HEK293 (cell line): ENCODE measurements around the gene CYREN.

Source experiments
- CTCF ChIA-PET: fragments of 350-600 bp; formaldehyde crosslinking; extraction: SDS; loops from one replicate; lab custom pipeline; 2021; ENCODE audit warnings: antibody characterized with exemption; lab: Yijun Ruan, JAX
- POLR2A ChIA-PET: fragments of 300-600 bp; formaldehyde crosslinking; extraction: SDS; loops from one replicate; lab custom pipeline; 2020; ENCODE audit warnings: antibody characterized with exemption, inconsistent platforms; lab: Yijun Ruan, JAX
- H3K27ac ChIP-seq: fragments of 200-500 bp; sonication (Bioruptor generic); 2 replicates; pipeline ENCODE4 v1.5.1; 2014; ENCODE audit warnings: low read depth, low read length, control low read depth, inconsistent platforms; ENCODE audit errors: extremely low read depth
- H3K36me3 ChIP-seq, 2 experiments: fragments of 200-500 bp in 1 of 2; sonication (Bioruptor generic) in 1 of 2; 1 replicate in 1 of 2; 2 replicates in 1 of 2; pipeline ENCODE4 v1.5.1; 2014 to 2017; ENCODE audit warnings: inconsistent platforms in 2 of 2, low read length in 2 of 2; ENCODE audit not compliant: control insufficient read depth in 2 of 2, insufficient read depth in 1 of 2
- H3K4me1 ChIP-seq: fragments of 200-500 bp; sonication (Bioruptor generic); 2 replicates; pipeline ENCODE4 v1.5.1; 2014; ENCODE audit warnings: mild to moderate bottlenecking, low read length, inconsistent platforms; ENCODE audit not compliant: control insufficient read depth, insufficient read depth
- H3K4me3 ChIP-seq: 2 replicates; pipeline ENCODE4 v1.5.1; 2011; ENCODE audit warnings: low read depth, mild to moderate bottlenecking, control low read depth, low read length, moderate library complexity
- H3K9me3 ChIP-seq: fragments of 200-500 bp; sonication (Bioruptor generic); 2 replicates; pipeline ENCODE4 v1.5.1; 2014; ENCODE audit warnings: low read depth, low read length, inconsistent platforms; ENCODE audit not compliant: control insufficient read depth, insufficient read depth
- CTCF ChIP-seq: fragments of 450-650 bp; formaldehyde crosslinking; IDR thresholded peaks from 2 replicates; pipeline ENCODE4 v1.5.1; 2016; ENCODE audit warnings: missing biosample characterization, missing genetic modification characterization
- KLF16 ChIP-seq: fragments of 450-650 bp; formaldehyde crosslinking; IDR thresholded peaks from 2 replicates; pipeline ENCODE4 v1.5.1; 2017; ENCODE audit warnings: missing biosample characterization, missing genetic modification characterization
- PRDM4 ChIP-seq: fragments of 450-650 bp; formaldehyde crosslinking; IDR thresholded peaks from 2 replicates; pipeline ENCODE4 v1.5.1; 2017; ENCODE audit warnings: missing biosample characterization, missing genetic modification characterization
- REST ChIP-seq: fragments of 450-650 bp; formaldehyde crosslinking; IDR thresholded peaks from 2 replicates; pipeline ENCODE4 v1.5.1; 2016; ENCODE audit warnings: missing biosample characterization, missing genetic modification characterization
- SP2 ChIP-seq: fragments of 450-650 bp; formaldehyde crosslinking; IDR thresholded peaks from 2 replicates; pipeline ENCODE4 v1.5.1; 2016; ENCODE audit warnings: missing biosample characterization, missing genetic modification characterization
- SP3 ChIP-seq: fragments of 450-650 bp; formaldehyde crosslinking; IDR thresholded peaks from 2 replicates; pipeline ENCODE4 v1.5.1; 2016; ENCODE audit warnings: missing biosample characterization, missing genetic modification characterization
- ZEB2 ChIP-seq: fragments of 450-650 bp; formaldehyde crosslinking; IDR thresholded peaks from 2 replicates; pipeline ENCODE4 v1.5.1; 2016; ENCODE audit warnings: missing biosample characterization, missing genetic modification characterization
- ZNF112 ChIP-seq: fragments of 450-650 bp; formaldehyde crosslinking; IDR thresholded peaks from 2 replicates; pipeline ENCODE4 v1.5.0; 2017; ENCODE audit warnings: missing biosample characterization, missing genetic modification characterization
- ZNF169 ChIP-seq: fragments of 450-650 bp; formaldehyde crosslinking; IDR thresholded peaks from 2 replicates; pipeline ENCODE4 v1.5.1; 2016; ENCODE audit warnings: missing biosample characterization, missing genetic modification characterization
- ZNF223 ChIP-seq: fragments of 450-650 bp; formaldehyde crosslinking; IDR thresholded peaks from 2 replicates; pipeline ENCODE4 v1.5.1; 2016; ENCODE audit warnings: missing biosample characterization, missing genetic modification characterization
- ZNF280C ChIP-seq: fragments of 450-650 bp; formaldehyde crosslinking; IDR thresholded peaks from 2 replicates; pipeline ENCODE4 v1.5.1; 2016; ENCODE audit warnings: missing biosample characterization, missing genetic modification characterization
- ZNF302 ChIP-seq: fragments of 450-650 bp; formaldehyde crosslinking; IDR thresholded peaks from 2 replicates; pipeline ENCODE4 v1.5.1; 2016; ENCODE audit warnings: missing biosample characterization, missing genetic modification characterization, low read depth
- ZNF311 ChIP-seq: fragments of 450-650 bp; formaldehyde crosslinking; IDR thresholded peaks from 2 replicates; pipeline ENCODE4 v1.5.1; 2017; ENCODE audit warnings: missing biosample characterization, missing genetic modification characterization, borderline replicate concordance
- ZNF394 ChIP-seq: fragments of 450-650 bp; formaldehyde crosslinking; IDR thresholded peaks from 2 replicates; pipeline ENCODE4 v1.5.1; 2016; ENCODE audit warnings: missing biosample characterization, missing genetic modification characterization, mild to moderate bottlenecking, moderate library complexity, borderline replicate concordance
- ZNF48 ChIP-seq: fragments of 450-650 bp; formaldehyde crosslinking; IDR thresholded peaks from 2 replicates; pipeline ENCODE4 v1.5.1; 2016; ENCODE audit warnings: missing biosample characterization, missing genetic modification characterization
- ZNF488 ChIP-seq: fragments of 450-650 bp; formaldehyde crosslinking; IDR thresholded peaks from 2 replicates; pipeline ENCODE4 v1.5.1; 2016; ENCODE audit warnings: missing biosample characterization, missing genetic modification characterization
- ZNF501 ChIP-seq: fragments of 450-650 bp; formaldehyde crosslinking; IDR thresholded peaks from 2 replicates; pipeline ENCODE4 v1.5.1; 2016; ENCODE audit warnings: missing biosample characterization, missing genetic modification characterization
- ZNF510 ChIP-seq: fragments of 450-650 bp; formaldehyde crosslinking; IDR thresholded peaks from 2 replicates; pipeline ENCODE4 v1.5.1; 2018; ENCODE audit warnings: mild to moderate bottlenecking, missing genetic modification characterization, missing biosample characterization; ENCODE audit not compliant: insufficient replicate concordance
- ZNF513 ChIP-seq: fragments of 450-650 bp; IDR thresholded peaks from 2 replicates; pipeline ENCODE4 v1.5.1; 2018; ENCODE audit warnings: missing biosample characterization, missing genetic modification characterization
- ZNF558 ChIP-seq: fragments of 450-650 bp; formaldehyde crosslinking; IDR thresholded peaks from 2 replicates; pipeline ENCODE4 v1.5.1; 2016; ENCODE audit warnings: missing biosample characterization, missing genetic modification characterization
- ZNF664 ChIP-seq: fragments of 450-650 bp; formaldehyde crosslinking; IDR thresholded peaks from 2 replicates; pipeline ENCODE4 v1.5.1; 2016; ENCODE audit warnings: missing biosample characterization, missing genetic modification characterization
- ZSCAN18 ChIP-seq: fragments of 450-650 bp; formaldehyde crosslinking; IDR thresholded peaks from 2 replicates; pipeline ENCODE4 v1.5.1; 2016; ENCODE audit warnings: missing biosample characterization, missing genetic modification characterization

The CYREN gene

GRCh38 chr7:135200821-135201331, 30.4 kb upstream of the CYREN start:
- POLR2A ChIA-PET, result interaction anchor here (1.1 to 1.2 kb wide), 2 partner anchors 10 to 30 kb away, joined by 3 to 4 read pairs; partner anchors contain the start of genes CYREN and WDR91
- H3K36me3 ChIP-seq, result peaks cover 0 to 72% of the 10 kb centered on the region in 2 experiments; a peak in 2 of 3 replicates
- TF ChIP-seq ZNF501 (tag by site-specific recombination), result peak; percentile 65; the same call in 1 of the 2 replicates
- TF ChIP-seq ZNF510 (tag by site-specific recombination), result no peak
- TF ChIP-seq ZNF558 (tag by site-specific recombination), result no peak
- TF ChIP-seq ZNF394 (tag by site-specific recombination), result 0 out of 2 replicates have a peak, but pooled peaks have one; percentile 43
- TF ChIP-seq ZNF112 (tag by site-specific recombination), result no peak
- TF ChIP-seq ZNF664 (tag by site-specific recombination), result no peak
- TF ChIP-seq ZNF488 (tag by site-specific recombination), result no peak
- no peak for TF ChIP-seq REST
- TF ChIP-seq ZNF302, result no peak
- TF ChIP-seq ZNF311 (tag by site-specific recombination), result no peak
- no peak for TF ChIP-seq ZSCAN18 (tag by site-specific recombination)
- TF ChIP-seq ZNF280C (tag by site-specific recombination), result no peak
- TF ChIP-seq ZNF48 (tag by site-specific recombination), result no peak
- no peak for TF ChIP-seq KLF16
- TF ChIP-seq SP3 (tag by site-specific recombination), result no peak
- TF ChIP-seq ZEB2, result no peak; the same call in 1 of the 2 replicates
- no peak for TF ChIP-seq CTCF (tag by site-specific recombination)
- TF ChIP-seq ZNF223 (tag by site-specific recombination), result no peak
- TF ChIP-seq PRDM4, result no peak
- no peak for TF ChIP-seq ZNF513
- TF ChIP-seq SP2 (tag by site-specific recombination), result no peak
- TF ChIP-seq ZNF169, result no peak

More at GRCh38 chr7:135200821-135201331, 30.4 kb upstream of the CYREN start:
- H3K4me3 ChIP-seq, result no peak overlapping the region
- CTCF ChIA-PET, result no interaction called here
- H3K4me1 ChIP-seq, result peaks cover 5% of the 10 kb centered on the region
- H3K9me3 ChIP-seq, result no peaks in the 10 kb centered on the region
- H3K27ac ChIP-seq, result no peak overlapping the region
